Measurements from ENCODE around the gene CAND2. TPM values are rescaled to one million over a fixed set of nuclear protein-coding genes. Genes with fewer than 3 reads are reported as not detected.

Gene CAND2
- 0.31 to 0.50 TPM (median 0.37 TPM) in 5 replicates for total RNA-seq (2022; extraction: Qiagen RNA extraction; ENCODE audit: low read depth)

DNA sequence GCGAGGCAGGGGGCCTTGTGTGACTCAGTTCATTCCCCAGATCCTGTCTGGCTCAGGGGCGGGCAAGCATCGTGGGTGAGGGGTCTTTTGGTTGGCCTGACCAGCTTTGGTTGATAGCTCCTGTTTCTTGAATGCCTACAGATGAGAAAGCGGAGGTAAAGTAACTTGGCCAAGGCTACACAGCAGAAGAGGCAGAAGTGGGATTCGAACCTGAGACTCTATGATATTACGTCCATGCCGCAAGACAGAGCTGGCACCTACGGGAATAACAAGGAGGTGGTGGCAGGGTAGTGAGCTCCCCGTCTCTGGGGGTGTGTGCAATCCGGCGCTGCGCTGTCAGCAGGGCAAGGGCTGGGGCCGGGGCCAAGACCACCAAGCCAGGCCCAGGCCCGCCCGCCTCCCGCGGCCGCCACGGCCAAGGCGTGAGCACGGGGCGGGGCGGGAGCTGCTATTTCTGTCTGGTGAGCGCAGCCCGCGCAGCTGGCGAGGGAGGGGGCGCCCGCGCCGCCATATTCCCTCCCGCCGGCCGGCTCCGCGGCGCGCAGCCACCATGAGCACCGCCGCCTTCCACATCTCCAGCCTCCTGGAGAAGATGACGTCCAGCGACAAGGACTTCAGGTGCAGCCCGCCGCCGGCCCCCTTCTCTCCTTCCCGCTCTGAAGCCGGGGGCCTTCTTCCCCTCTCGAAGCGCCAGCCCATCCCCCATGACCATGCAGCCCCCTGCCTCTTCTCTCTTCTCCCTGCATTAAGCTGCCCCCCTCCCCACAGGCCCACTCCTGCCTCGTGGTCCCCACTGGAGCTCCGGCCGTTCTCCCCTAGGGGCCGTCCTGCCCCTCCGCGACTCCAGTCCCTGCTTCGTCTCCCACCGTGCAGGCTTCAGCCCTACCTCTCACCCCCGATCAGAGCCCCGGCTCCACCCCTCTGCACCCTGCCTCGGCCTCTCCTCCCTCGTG lies at the start of gene CAND2:
TSS of gene CAND2 (plus strand) at position 510 of the 953 bp plus-strand sequence. CDS start at position 551, 41 bp downstream.

DNA sequence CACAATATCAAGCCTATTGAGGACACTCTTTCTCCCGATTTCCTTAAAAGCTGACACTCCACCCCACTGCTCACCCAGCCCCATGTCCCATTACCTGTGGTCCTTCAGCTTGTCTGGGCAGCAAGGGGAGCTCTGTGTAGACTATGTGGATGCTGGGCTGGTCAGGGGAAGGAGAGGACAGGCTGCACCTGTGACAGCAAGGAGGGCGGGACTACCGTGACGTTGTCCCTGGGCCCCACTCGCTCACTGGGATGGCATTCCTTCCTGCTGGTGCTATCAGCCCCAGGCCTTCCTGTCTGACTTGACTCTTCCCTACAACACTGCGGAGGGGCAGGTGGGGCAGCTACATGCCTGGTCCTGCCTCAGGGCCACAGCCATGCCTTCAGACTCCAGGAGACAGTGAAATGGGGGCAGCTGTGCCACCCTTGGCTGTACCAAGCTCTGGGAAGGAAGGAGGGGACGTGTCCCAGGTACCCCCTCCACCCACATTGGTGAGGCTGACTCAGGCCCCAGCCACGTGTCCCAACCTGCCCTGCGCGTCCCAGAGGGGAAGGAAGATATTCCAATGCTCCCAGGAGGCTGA lies 37.3 kb upstream of the CAND2 start, which contains the start of gene TMEM40:
TSS of gene TMEM40 (minus strand) at position 163 of the 583 bp plus-strand sequence. CDS start 9,427 bp downstream, outside the sequence.

DNA sequence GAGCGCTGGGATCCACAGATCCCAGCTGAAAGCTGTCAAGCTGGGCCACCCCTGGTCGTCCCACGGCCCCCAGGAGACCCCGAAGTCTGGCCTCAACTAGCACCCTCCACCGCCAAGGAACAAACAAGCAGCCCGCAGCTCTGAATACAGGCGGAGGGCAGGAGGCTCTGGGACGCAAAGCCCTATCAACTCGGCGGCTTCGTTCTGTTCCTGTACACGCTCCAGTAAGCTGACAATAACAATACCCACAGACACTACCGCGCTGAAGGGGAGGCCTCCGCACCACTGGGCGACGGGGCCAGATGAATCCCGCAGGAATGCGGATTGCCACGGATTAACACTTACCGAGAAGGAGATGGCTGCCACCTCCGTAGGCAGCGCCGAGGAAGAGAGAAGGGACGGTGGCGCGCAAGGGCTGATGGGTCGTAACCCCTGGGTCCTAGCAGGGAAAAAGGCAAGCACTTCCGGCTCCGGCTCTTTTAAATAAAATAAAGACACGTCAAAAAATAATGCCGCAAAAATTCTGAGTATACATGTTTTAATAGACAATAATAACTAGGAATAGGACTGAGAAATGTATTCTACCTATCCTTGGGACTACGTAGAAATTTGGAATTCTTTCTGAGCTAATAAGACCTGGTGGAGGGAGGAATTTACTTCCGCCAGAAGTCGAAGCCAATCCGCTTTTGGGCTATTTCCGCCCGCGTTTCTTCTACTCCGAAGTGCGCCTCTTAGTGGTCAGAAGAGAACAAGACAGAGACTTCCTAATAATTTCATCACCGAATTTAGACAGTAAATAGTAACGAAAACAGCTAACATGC lies 44.9 kb downstream of the CAND2 start, which contains the start of gene RPL32:
TSS of gene RPL32 (minus strand) at position 417 of the 821 bp plus-strand sequence. CDS start 1,328 bp downstream, outside the sequence.

Other genes starting within 250 kb of the CAND2 start
- gene MKRN2, start 239.6 kb upstream of the CAND2 start, total RNA-seq (2022; extraction: Qiagen RNA extraction; ENCODE audit: low read depth) = 19.9 to 25.7 TPM (median 24.8 TPM) in 5 replicates
- gene RAF1, start 132.6 kb upstream of the CAND2 start, total RNA-seq (2022; extraction: Qiagen RNA extraction; ENCODE audit: low read depth) = 57.2 to 64.5 TPM (median 58.8 TPM) in 5 replicates
- gene TMEM40, start 37.4 kb upstream of the CAND2 start, total RNA-seq (2022; extraction: Qiagen RNA extraction; ENCODE audit: low read depth) = 0.13 to 0.38 TPM (median 0.26 TPM) in 5 replicates
- gene RPL32, start 44.9 kb downstream of the CAND2 start, total RNA-seq (2022; extraction: Qiagen RNA extraction; ENCODE audit: low read depth) = 2,254 to 2,536 TPM (median 2,438 TPM) in 5 replicates